GM23338 (cell line): ENCODE results near the gene ECM2. TPM values are rescaled to one million over a fixed set of nuclear protein-coding genes. Genes with fewer than 3 reads are reported as not detected.

Experiments used
- microRNA-seq: library from miRNA; unstranded; fragments of <30 nt; microRNA quantifications from one replicate; pipeline ENCODE4, GENCODE V29; 2017
- polyA plus RNA-seq: library from polyadenylated mRNA; unstranded; fragments of >200 nt; fragmentation: Nextera tagmentation; extraction: Ambion mirVana; gene quantifications from 2 replicates; pipeline ENCODE4 v1.2.1, GENCODE V29; 2016
- small RNA-seq: library from RNA; depleted of rRNA; stranded (forward); fragments of <200 nt; gene quantifications from one replicate; pipeline ENCODE3, GENCODE V24; 2014; ENCODE audit warnings: low replicate concordance
- total RNA-seq: library from RNA; depleted of rRNA; stranded (reverse); fragments of >200 nt; shearing (Covaris generic); gene quantifications from 2 replicates; pipeline ENCODE4 v1.2.3, GENCODE V29; 2014; rRNA removed

Gene ECM2
- total and polyA plus RNA-seq, 2 experiments from 2014 or later: 0.79 TPM; not detected in 1

Small RNA genes lying within 50 kb of the gene (microRNA-seq; reads per million reads assigned to microRNA genes)
- gene MIR4670: not detected

Small RNA genes lying within 50 kb of the gene (small RNA-seq; reads per million reads assigned to genes)
- gene AL157827.1: not detected
- gene MIR4670: not detected

Other genes with a start within 250 kb of the ECM2 start
- gene IARS1, start 242.3 kb downstream of the ECM2 start, total RNA-seq: 279 and 310 TPM in 2 replicates
- 94.6 and 105 TPM in 2 replicates for gene IARS1, start 242.3 kb downstream of the ECM2 start, polyA plus RNA-seq
- 26.0 and 26.6 TPM in 2 replicates for gene NOL8, start 210.6 kb downstream of the ECM2 start, total RNA-seq
- 34.1 and 42.7 TPM in 2 replicates for gene NOL8, start 210.6 kb downstream of the ECM2 start, polyA plus RNA-seq
- gene CENPP, start 210.0 kb downstream of the ECM2 start, total RNA-seq: 12.5 and 12.6 TPM in 2 replicates
- gene CENPP, start 210.0 kb downstream of the ECM2 start, polyA plus RNA-seq: 8.9 and 11.0 TPM in 2 replicates
- gene OGN, start 131.4 kb downstream of the ECM2 start, total RNA-seq: not detected in 2 replicates
- 2.2 and 2.5 TPM in 2 replicates for gene OGN, start 131.4 kb downstream of the ECM2 start, polyA plus RNA-seq
- gene OMD, start 111.5 kb downstream of the ECM2 start, total RNA-seq: not detected in 2 replicates
- 1.1 and 1.3 TPM in 2 replicates for gene OMD, start 111.5 kb downstream of the ECM2 start, polyA plus RNA-seq
- not detected in 2 replicates for gene ASPN, start 53.5 kb downstream of the ECM2 start, total RNA-seq
- gene ASPN, start 53.5 kb downstream of the ECM2 start, polyA plus RNA-seq: 0.82 and 0.99 TPM in 2 replicates
- gene IPPK, start 134.1 kb upstream of the ECM2 start, total RNA-seq: 11.8 and 17.5 TPM in 2 replicates
- 6.0 and 6.5 TPM in 2 replicates for gene IPPK, start 134.1 kb upstream of the ECM2 start, polyA plus RNA-seq
- gene BICD2, start 228.8 kb upstream of the ECM2 start, total RNA-seq: 34.3 and 38.1 TPM in 2 replicates
- gene BICD2, start 228.8 kb upstream of the ECM2 start, polyA plus RNA-seq: 8.7 and 9.6 TPM in 2 replicates